H1 (cell line): ENCODE data around the gene USP13. TPM values are rescaled to one million over a fixed set of nuclear protein-coding genes. Genes with fewer than 3 reads are reported as not detected.

Experiments used
- CTCF ChIA-PET: fragments of 300-600 bp; sonication (Branson Sonifier 250); formaldehyde crosslinking; loops from one replicate; lab custom pipeline; 2021; ENCODE audit not compliant: partially characterized antibody; lab: Charles Lee
- POLR2A ChIA-PET: fragments of 300-600 bp; sonication (Branson Sonifier 250); formaldehyde crosslinking; loops from one replicate; lab custom pipeline; 2021; ENCODE audit warnings: inconsistent platforms; ENCODE audit not compliant: partially characterized antibody; lab: Charles Lee
- DNase-seq, 2 experiments: peaks; one replicate each; pipeline versions ENCODE4 v3.0.0 to v3.0.0-alpha.2; 2010 to 2022; ENCODE audit warnings: low spot score in 2 of 2, low read depth in 1 of 2, mixed read lengths in 1 of 2
- FAIRE-seq: peaks from 2 replicates; lab custom pipeline; 2011; peaks lifted over from hg19 to GRCh38; lab: Jason Lieb, UNC
- H2AFZ ChIP-seq: 2 replicates; pipeline ENCODE4 v1.8.1; 2012; ENCODE audit warnings: low read length, inconsistent platforms
- H2AK5ac ChIP-seq: 2 replicates; pipeline ENCODE4 v1.6.1; 2013; ENCODE audit warnings: low read depth, low read length
- H2BK120ac ChIP-seq: replicated peaks from 2 replicates; pipeline ENCODE3; 2013; ENCODE audit warnings: low read depth, low read length, inconsistent platforms
- H2BK12ac ChIP-seq: 2 replicates; pipeline ENCODE4 v1.6.1; 2013; ENCODE audit warnings: low read depth, low read length
- H2BK15ac ChIP-seq: 2 replicates; pipeline ENCODE4 v1.6.1; 2013; ENCODE audit warnings: low read length
- H2BK20ac ChIP-seq: 2 replicates; pipeline ENCODE4 v1.6.1; 2013; ENCODE audit warnings: low read length
- H2BK5ac ChIP-seq: 2 replicates; pipeline ENCODE4 v1.6.1; 2013; ENCODE audit warnings: low read depth, low read length
- H3K14ac ChIP-seq: 2 replicates; pipeline ENCODE4 v1.6.1; 2013; ENCODE audit warnings: inconsistent platforms; ENCODE audit not compliant: insufficient read length
- H3K18ac ChIP-seq: 2 replicates; pipeline ENCODE4 v1.6.1; 2013; ENCODE audit warnings: low read length; ENCODE audit errors: extremely low read depth
- H3K23ac ChIP-seq: 2 replicates; pipeline ENCODE4 v1.6.1; 2013; ENCODE audit warnings: inconsistent platforms; ENCODE audit not compliant: insufficient read length
- H3K23me2 ChIP-seq: 2 replicates; pipeline ENCODE4 v1.6.1; 2013; ENCODE audit warnings: low read depth, low read length
- H3K27ac ChIP-seq: 2 replicates; pipeline ENCODE4 v1.6.1; 2011; ENCODE audit warnings: low read depth, low read length, inconsistent platforms
- H3K27me3 ChIP-seq, 4 experiments: replicated peaks in 1 of 4; 1 replicate in 1 of 4; 2 replicates in 3 of 4; pipeline versions ENCODE4 v1.6.1 to v1.8.1; 2011 to 2013; ENCODE audit warnings: low read length in 3 of 4, mild to moderate bottlenecking in 3 of 4, inconsistent platforms in 2 of 4, mixed read lengths in 2 of 4, moderate library complexity in 1 of 4; ENCODE audit not compliant: control insufficient read depth in 3 of 4, insufficient read depth in 3 of 4; ENCODE audit errors: extremely low read depth in 1 of 4
- H3K36me3 ChIP-seq, 4 experiments: 2 replicates each; pipeline versions ENCODE4 v1.6.1 to v1.8.1; 2011 to 2013; ENCODE audit warnings: mild to moderate bottlenecking in 4 of 4, low read length in 3 of 4, moderate library complexity in 2 of 4, control low read depth in 1 of 4, inconsistent platforms in 1 of 4; ENCODE audit not compliant: insufficient read depth in 4 of 4, control insufficient read depth in 2 of 4
- H3K4ac ChIP-seq: replicated peaks from 2 replicates; pipeline ENCODE3; 2013; ENCODE audit warnings: low read length, low read depth, mixed read lengths, inconsistent platforms; ENCODE audit not compliant: insufficient read length
- H3K4me1 ChIP-seq, 4 experiments: replicated peaks in 1 of 4; 1 replicate in 1 of 4; 2 replicates in 3 of 4; pipeline versions ENCODE4 v1.6.1 to v1.8.1; 2011 to 2013; ENCODE audit warnings: low read length in 3 of 4, inconsistent platforms in 2 of 4, mixed read lengths in 1 of 4; ENCODE audit not compliant: insufficient read depth in 4 of 4, control insufficient read depth in 3 of 4
- H3K4me2 ChIP-seq, 2 experiments: 2 replicates each; pipeline versions ENCODE4 v1.6.1 to v1.8.1; 2011 to 2013; ENCODE audit warnings: low read depth in 2 of 2, low read length in 2 of 2, control low read depth in 1 of 2, inconsistent platforms in 1 of 2, mild to moderate bottlenecking in 1 of 2; ENCODE audit not compliant: insufficient read depth in 1 of 2
- H3K4me3 ChIP-seq, 4 experiments: fragments of 200-600, 300-600 bp in 1 of 4; sonication (generic), shearing (Covaris generic), sonication (Bioruptor Twin) in 1 of 4; 2 replicates each; pipeline versions ENCODE4 v1.5.1 to v1.8.1; 2011 to 2016; ENCODE audit warnings: low read length in 4 of 4, low read depth in 3 of 4, control low read depth in 2 of 4, inconsistent platforms in 2 of 4, mild to moderate bottlenecking in 2 of 4, mixed read lengths in 1 of 4, moderate library complexity in 1 of 4; ENCODE audit not compliant: insufficient read depth in 2 of 4; ENCODE audit errors: extremely low read depth in 1 of 4
- H3K56ac ChIP-seq: replicated peaks from 2 replicates; pipeline ENCODE3; 2013; ENCODE audit warnings: low read depth, mild to moderate bottlenecking, mixed read lengths, low read length, inconsistent platforms; ENCODE audit not compliant: insufficient read length
- H3K79me1 ChIP-seq: 2 replicates; pipeline ENCODE4 v1.6.1; 2013; ENCODE audit warnings: low read depth, low read length, control low read depth
- H3K79me2 ChIP-seq, 2 experiments: 2 replicates each; pipeline versions ENCODE4 v1.6.1 to v1.8.1; 2012 to 2013; ENCODE audit warnings: low read length in 2 of 2, mild to moderate bottlenecking in 2 of 2, inconsistent platforms in 1 of 2; ENCODE audit not compliant: insufficient read depth in 2 of 2, control insufficient read depth in 1 of 2
- H3K9ac ChIP-seq, 4 experiments: replicated peaks in 1 of 4; 1 replicate in 1 of 4; 2 replicates in 3 of 4; pipeline versions ENCODE4 v1.6.1 to v1.8.1; 2011 to 2013; ENCODE audit warnings: low read depth in 3 of 4, low read length in 3 of 4, control low read depth in 2 of 4, mild to moderate bottlenecking in 2 of 4, moderate library complexity in 2 of 4, inconsistent platforms in 1 of 4; ENCODE audit errors: extremely low read depth in 1 of 4
- H3K9me3 ChIP-seq, 2 experiments: 2 replicates each; pipeline versions ENCODE4 v1.6.1 to v1.8.1; 2012 to 2013; ENCODE audit warnings: mild to moderate bottlenecking in 2 of 2, moderate library complexity in 2 of 2, control low read depth in 1 of 2, inconsistent platforms in 1 of 2, low read depth in 1 of 2, low read length in 1 of 2, mixed read lengths in 1 of 2; ENCODE audit not compliant: insufficient read depth in 2 of 2
- H4K20me1 ChIP-seq, 2 experiments: replicated peaks in 1 of 2; 2 replicates each; pipeline versions ENCODE3 to v1.8.1; 2011 to 2013; ENCODE audit warnings: inconsistent platforms in 2 of 2, low read length in 2 of 2, mild to moderate bottlenecking in 1 of 2; ENCODE audit not compliant: insufficient read depth in 2 of 2, control insufficient read depth in 1 of 2
- H4K5ac ChIP-seq: 2 replicates; pipeline ENCODE4 v1.6.1; 2013; ENCODE audit warnings: low read length, low read depth, mixed read lengths, inconsistent platforms; ENCODE audit not compliant: insufficient read length
- H4K8ac ChIP-seq: 2 replicates; pipeline ENCODE4 v1.8.0; 2013; ENCODE audit warnings: mild to moderate bottlenecking, moderate library complexity, low read length, inconsistent platforms; ENCODE audit not compliant: insufficient read depth; ENCODE audit errors: extremely low read depth
- H4K91ac ChIP-seq: replicated peaks from 2 replicates; pipeline ENCODE3; 2013; ENCODE audit warnings: low read length, mixed read lengths, inconsistent platforms; ENCODE audit not compliant: insufficient read length
- BCL11A ChIP-seq, 2 experiments: IDR thresholded peaks; one replicate each; pipeline ENCODE4 v1.6.1; 2011; ENCODE audit warnings: low read depth in 2 of 2, low read length in 2 of 2, mild to moderate bottlenecking in 2 of 2
- CEBPB ChIP-seq: IDR thresholded peaks from 2 replicates; pipeline ENCODE4 v1.6.1; 2012; ENCODE audit warnings: low read depth, low read length
- EZH2 ChIP-seq: fragments of 200-600 bp; sonication (generic); IDR thresholded peaks from 2 replicates; pipeline ENCODE4 v1.7.1; 2012; ENCODE audit warnings: low read depth, mild to moderate bottlenecking, moderate library complexity, low read length, inconsistent platforms; ENCODE audit not compliant: severe bottlenecking
- GABPA ChIP-seq: IDR thresholded peaks from 2 replicates; pipeline ENCODE4 v1.6.1; 2011; ENCODE audit warnings: mild to moderate bottlenecking, low read length, moderate library complexity, borderline replicate concordance; ENCODE audit not compliant: insufficient read depth
- GTF2F1 ChIP-seq: IDR thresholded peaks from 2 replicates; pipeline ENCODE4 v1.6.1; 2012; ENCODE audit warnings: low read depth, low read length, improper control_type of control experiment, borderline replicate concordance
- PHF8 ChIP-seq: fragments of 200-600 bp; sonication (generic); conservative IDR thresholded peaks from 2 replicates; pipeline ENCODE4 v1.7.1; 2012; ENCODE audit warnings: low read depth, mild to moderate bottlenecking, inconsistent platforms, low read length, moderate library complexity
- POU5F1 ChIP-seq: IDR thresholded peaks from 2 replicates; pipeline ENCODE4 v1.6.1; 2011; ENCODE audit warnings: low read depth, mild to moderate bottlenecking, low read length, moderate library complexity
- RBBP5 ChIP-seq: IDR thresholded peaks from 2 replicates; pipeline ENCODE4 v1.7.1; 2012; ENCODE audit warnings: low read depth, mild to moderate bottlenecking, inconsistent platforms, low read length, moderate library complexity, borderline replicate concordance
- RXRA ChIP-seq: IDR thresholded peaks from 2 replicates; pipeline ENCODE4 v1.6.1; 2011; ENCODE audit warnings: low read depth, mild to moderate bottlenecking, low read length, moderate library complexity; ENCODE audit not compliant: insufficient read depth
- SIN3A ChIP-seq, 2 experiments: IDR thresholded peaks in 1 of 2; conservative IDR thresholded peaks in 1 of 2; 2 replicates each; pipeline ENCODE4 v1.6.1; 2011 to 2012; ENCODE audit warnings: low read length in 2 of 2, improper control_type of control experiment in 1 of 2, low read depth in 1 of 2, mild to moderate bottlenecking in 1 of 2
- ZNF274 ChIP-seq: IDR thresholded peaks from 2 replicates; pipeline ENCODE4 v1.7.0; 2012; ENCODE audit warnings: low read length, borderline replicate concordance; ENCODE audit errors: extremely low read depth
- WGBS, 2 experiments: shearing (Covaris generic) in 1 of 2; methylation state at CpG; one replicate each; pipeline versions ENCODE4 v1.1.6 to v1.1.7; 2013 to 2015; ENCODE audit warnings: low lambda C conversion rate in 2 of 2, mixed read lengths in 2 of 2, inconsistent platforms in 1 of 2, low coverage in 1 of 2, missing lambda C conversion rate in 1 of 2; ENCODE audit not compliant: insufficient replicate concordance in 2 of 2, insufficient coverage in 1 of 2, insufficient read length in 1 of 2; ENCODE audit errors: extremely low coverage in 1 of 2, missing lambda C conversion rate in 1 of 2; 5-methylcytosine and 5-hydroxymethylcytosine counted together
- polyA plus RNA-seq, 7 experiments: library from polyadenylated mRNA; depleted of rRNA in 3 of 7; stranded (reverse) in 5 of 7; unstranded in 2 of 7; fragments of >200 nt in 5 of 7; fragments of 200-250 nt in 2 of 7; gene quantifications; 1 replicate in 5 of 7; 2 replicates in 1 of 7; 4 replicates in 1 of 7; pipeline versions ENCODE4 v1.2.1 to v1.2.3, GENCODE V29; 2011 to 2013; ENCODE audit warnings: missing spikeins in 2 of 7, mixed read lengths in 2 of 7
- total RNA-seq: library from RNA; stranded (reverse); fragmentation: NEBNext Ultra II Directional; extraction: Animal tissue kit (Norgen Biotek cat#: 25700); gene quantifications from 2 replicates; pipeline ENCODE4 v1.2.1, GENCODE V29; 2021

Gene USP13
- total and polyA plus RNA-seq, 2 of the 8 experiments (the other 6 are each of a cell fraction or from before 2014, with no cell fraction given): 7.9 to 25.9 TPM

DNA sequence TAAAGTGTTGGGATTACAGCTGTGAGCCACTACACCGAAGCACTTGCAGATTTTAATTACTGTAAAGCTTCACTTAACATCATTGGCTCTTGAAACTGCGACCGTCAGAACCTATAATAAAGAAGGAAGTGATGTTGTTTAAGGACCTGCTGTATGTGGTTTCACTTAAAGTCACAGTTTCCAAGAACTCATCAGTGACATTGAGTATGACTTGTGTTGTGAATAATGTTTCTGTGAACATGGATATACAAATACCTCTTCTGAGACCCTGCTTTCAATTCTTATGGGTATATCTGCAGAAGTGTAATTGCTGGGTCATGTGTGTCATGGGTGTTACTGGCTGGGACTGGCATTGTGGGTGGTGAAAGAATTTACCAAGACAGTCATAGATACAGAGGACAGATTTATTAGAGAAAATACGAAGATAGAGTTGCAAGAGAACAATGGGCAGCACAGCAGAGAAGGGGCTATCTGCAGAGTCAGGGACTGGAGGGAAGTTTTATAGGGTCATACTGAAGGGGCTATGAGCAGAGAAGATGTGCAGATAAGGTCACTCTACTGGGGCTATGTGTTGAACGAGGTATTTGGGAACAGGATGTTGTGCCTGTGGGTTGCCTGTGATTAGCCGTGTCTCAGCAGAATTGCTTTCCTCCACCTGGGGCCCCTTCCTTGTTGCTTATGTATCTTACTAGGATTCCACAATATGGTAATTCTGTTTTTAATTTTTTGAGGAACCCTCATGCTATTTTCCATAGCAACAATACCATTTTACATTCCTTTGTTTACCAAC, 43.7 kb upstream of the USP13 start:
- H4K91ac ChIP-seq: no peak overlapping the region
- no peak overlapping the region for H3K56ac ChIP-seq
- no peak overlapping the region for H2BK15ac ChIP-seq
- DNase-seq: no peak
- no peak for FAIRE-seq
- no peaks in the 10 kb centered on the region for H3K9me3 ChIP-seq
- no peak overlapping the region for H3K4me2 ChIP-seq
- no peak overlapping the region for H2AK5ac ChIP-seq
- H3K79me2 ChIP-seq: peaks cover 0 to 21% of the 10 kb centered on the region in 2 experiments; a peak in 2 of 4 replicates
- no peak overlapping the region for H2BK5ac ChIP-seq
- H2BK12ac ChIP-seq: no peak overlapping the region
- TF ChIP-seq POU5F1 (no peak), EZH2 (no peak), RXRA (no peak), PHF8 (no peak), RBBP5 (no peak), ZNF274 (no peak), GTF2F1 (no peak), CEBPB (no peak), GABPA (no peak), BCL11A (IDR thresholded peaks at IDR 0.05; ENCODE audit: low read depth in 2 of 2, low read length in 2 of 2) (no peak), SIN3A (conservative IDR thresholded peaks at IDR 0.05 in 1 of 2, IDR thresholded peaks at IDR 0.05 in 1 of 2; ENCODE audit: low read depth in 1 of 2, low read length in 2 of 2) (no peak)
- H3K4me1 ChIP-seq: no peaks in the 10 kb centered on the region
- H3K27me3 ChIP-seq: no peaks in the 10 kb centered on the region
- no peak overlapping the region for H3K27ac ChIP-seq
- H3K79me1 ChIP-seq: no peaks in the 10 kb centered on the region
- H4K20me1 ChIP-seq: no peaks in the 10 kb centered on the region
- no peak overlapping the region for H2BK20ac ChIP-seq
- H3K9ac ChIP-seq: no peak overlapping the region
- no peak overlapping the region for H4K8ac ChIP-seq
- no peak overlapping the region for H3K14ac ChIP-seq
- H3K18ac ChIP-seq: no peak overlapping the region
- H2AFZ ChIP-seq: no peak overlapping the region
- 90% methylated on average over 6 of the region's 6 CpGs; no CpG with 5 or more reads in 1 of the 2 experiments for WGBS, 2 experiments
- CTCF ChIA-PET: no interaction called here
- H3K36me3 ChIP-seq: peaks cover 0 to 4% (median 0%) of the 10 kb centered on the region in 4 experiments; a peak in 1 of 8 replicates
- POLR2A ChIA-PET: no interaction called here
- H3K23me2 ChIP-seq: peaks cover 4% of the 10 kb centered on the region
- H4K5ac ChIP-seq: no peak overlapping the region
- H3K4me3 ChIP-seq: no peak overlapping the region
- H3K4ac ChIP-seq: no peak overlapping the region
- no peak overlapping the region for H3K23ac ChIP-seq
- no peak overlapping the region for H2BK120ac ChIP-seq
